ENCODE data around the gene NT5C3A. TPM values are rescaled to one million over a fixed set of nuclear protein-coding genes. Genes with fewer than 3 reads are reported as not detected.
"Not testable (repeated sequence)": the region's sequence is repeated elsewhere in the genome, so short reads cannot be mapped to it uniquely, and the experiment has no call there.

Gene NT5C3A
- total and polyA plus RNA-seq, 2 experiments from 2014 or later, result 22.5 to 40.4 TPM

DNA sequence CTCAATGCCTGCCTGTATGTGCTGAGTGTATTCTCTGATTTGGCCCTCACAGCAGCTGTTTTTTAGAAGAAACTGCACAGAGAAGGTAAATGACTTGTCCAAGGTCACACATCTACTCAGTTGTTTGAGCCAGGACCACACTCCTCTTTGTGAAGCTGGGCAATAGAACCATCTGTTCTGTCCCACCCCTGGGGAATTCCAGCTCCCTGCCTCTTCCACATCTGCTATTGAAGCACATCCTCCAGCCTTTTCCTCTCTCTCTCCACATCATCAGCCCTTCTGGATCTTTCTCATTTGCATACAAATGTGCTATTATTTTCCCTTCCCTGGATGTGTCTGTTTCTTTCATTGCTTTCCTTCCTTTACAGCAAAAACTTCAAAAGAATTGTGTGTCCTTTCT is 59.5 kb downstream of the NT5C3A start:
- H3K79me2 ChIP-seq (ENCODE audit: insufficient read depth); H3K4me3 ChIP-seq; H4K20me1 ChIP-seq (ENCODE audit: insufficient read depth); H2AFZ ChIP-seq; H3K9me3 ChIP-seq (ENCODE audit: low read depth); H3K27ac ChIP-seq; in situ Hi-C loops (cut with MboI); H3K27me3 ChIP-seq (replicated peaks; ENCODE audit: insufficient read depth); H3K9ac ChIP-seq; H3K4me2 ChIP-seq (ENCODE audit: unreplicated experiment); H3K9me2 ChIP-seq (ENCODE audit: insufficient read depth); DNase-seq: not testable (repeated sequence)
- Histone ChIP-seq H3K36me3 (ENCODE audit: low read depth) (peaks cover 12% of the 10 kb centered on the region; the same call in 1 of the 2 replicates), H3K4me1 (ENCODE audit: insufficient read depth) (peaks cover 10% of the 10 kb centered on the region), H3F3A (ENCODE audit: insufficient read depth) (peaks cover 16% of the 10 kb centered on the region; the same call in 1 of the 2 replicates)

DNA sequence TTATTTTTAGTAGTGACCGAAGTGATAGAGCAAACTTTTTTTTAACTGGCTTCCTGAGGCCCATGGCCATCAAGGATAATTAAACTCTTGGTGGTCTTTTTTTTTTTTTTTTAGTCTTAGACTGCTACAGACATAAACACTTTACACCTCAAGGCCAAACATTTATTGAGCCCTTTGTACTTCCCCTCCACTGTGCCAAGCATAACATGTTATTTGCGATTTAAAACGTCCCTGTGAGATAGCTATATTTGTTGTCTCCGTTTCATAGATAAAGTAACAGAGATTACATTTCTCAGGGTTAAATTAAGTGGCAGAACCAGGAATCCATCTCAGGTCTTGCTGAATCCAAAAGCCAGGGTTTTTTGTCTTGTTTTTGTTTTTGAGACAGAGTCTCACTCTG is 63.2 kb downstream of the NT5C3A start:
- H4K20me1 ChIP-seq (ENCODE audit: insufficient read depth); in situ Hi-C loops (cut with MboI): not testable (repeated sequence)
- H3K27ac ChIP-seq, result peak overlapping the region; percentile 98

DNA sequence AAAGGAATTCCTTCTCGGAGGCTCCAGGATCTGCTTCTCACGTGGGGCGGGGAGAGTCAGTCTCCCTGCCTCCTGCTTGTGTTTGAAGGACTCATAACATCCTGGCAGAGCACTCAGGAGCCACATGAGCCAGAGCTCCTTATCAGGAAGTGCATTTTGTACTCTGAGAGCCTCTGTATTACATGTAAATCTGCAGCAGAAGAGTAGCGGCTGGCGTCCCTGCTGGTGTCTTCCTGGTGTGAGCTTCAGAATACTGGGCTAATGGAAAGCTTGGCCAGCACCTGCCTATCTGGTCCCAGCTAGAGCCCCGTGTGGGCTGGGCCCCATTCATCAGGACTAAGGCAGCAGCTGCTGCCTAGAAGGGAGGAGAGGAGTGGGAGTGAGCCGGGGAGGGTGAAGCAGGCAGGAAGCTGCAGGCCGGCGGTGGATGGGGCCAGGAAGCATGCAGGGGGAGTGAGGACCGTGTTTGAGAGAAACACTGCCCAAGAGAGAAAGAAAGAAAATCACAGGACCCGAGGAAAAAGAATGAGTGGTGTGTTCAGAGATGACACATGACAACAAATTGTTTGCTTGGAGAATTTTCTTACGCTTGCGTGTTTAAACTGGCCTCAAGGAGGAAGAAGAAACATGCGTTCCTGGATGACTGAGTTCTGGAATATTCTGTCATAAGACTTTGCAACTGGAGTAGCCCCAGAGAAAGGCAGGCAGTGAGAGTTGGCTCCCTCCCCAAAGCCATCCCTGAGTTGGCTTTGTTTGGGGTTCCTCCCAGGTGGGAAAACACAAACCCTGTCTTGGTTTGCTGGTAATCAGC is 64.0 kb downstream of the NT5C3A start:
- peaks cover 18% of the 10 kb centered on the region for H3K4me1 ChIP-seq (ENCODE audit: insufficient read depth)
- peak overlapping the region; percentile 50 for H3K4me3 ChIP-seq
- 4 to 9% methylated on average over 14 of the region's 14 CpGs for WGBS, 2 experiments (ENCODE audit: low coverage in 1 of 2, low lambda C conversion rate in 2 of 2, missing lambda C conversion rate in 2 of 2)
- H3K4me2 ChIP-seq (ENCODE audit: unreplicated experiment), result peak overlapping the region; percentile 78
- in situ Hi-C loops (cut with MboI); H3K9me2 ChIP-seq (ENCODE audit: insufficient read depth); H4K20me1 ChIP-seq (ENCODE audit: insufficient read depth); H3K79me2 ChIP-seq (ENCODE audit: insufficient read depth); H3K36me3 ChIP-seq (ENCODE audit: low read depth); H3K9me3 ChIP-seq (ENCODE audit: low read depth); H3K27me3 ChIP-seq (replicated peaks; ENCODE audit: insufficient read depth); H2AFZ ChIP-seq: not testable (repeated sequence)
- peak overlapping the region; percentile 98 for H3K27ac ChIP-seq
- peaks cover 26% of the 10 kb centered on the region for H3F3A ChIP-seq (ENCODE audit: insufficient read depth)
- DNase-seq, result peak; percentile 87
- H3K9ac ChIP-seq, result peak overlapping the region; percentile 85

More for the DNA sequence above, 63.2 kb downstream of the NT5C3A start:
- H3K79me2 ChIP-seq (ENCODE audit: insufficient read depth); H2AFZ ChIP-seq; H3K4me3 ChIP-seq; H3K27me3 ChIP-seq (replicated peaks; ENCODE audit: insufficient read depth); H3K4me2 ChIP-seq (ENCODE audit: unreplicated experiment); H3K9me2 ChIP-seq (ENCODE audit: insufficient read depth); DNase-seq; H3K36me3 ChIP-seq (ENCODE audit: low read depth); H3K9me3 ChIP-seq (ENCODE audit: low read depth): not testable (repeated sequence)
- Histone ChIP-seq H3K9ac (peak overlapping the region; percentile 85; the same call in 1 of the 2 replicates), H3K4me1 (ENCODE audit: insufficient read depth) (peaks cover 18% of the 10 kb centered on the region), H3F3A (ENCODE audit: insufficient read depth) (peaks cover 26% of the 10 kb centered on the region)
- WGBS, 2 experiments (ENCODE audit: low coverage in 1 of 2, low lambda C conversion rate in 2 of 2, missing lambda C conversion rate in 2 of 2), result 96 to 97% methylated on average over 4 of the region's 4 CpGs

DNA sequence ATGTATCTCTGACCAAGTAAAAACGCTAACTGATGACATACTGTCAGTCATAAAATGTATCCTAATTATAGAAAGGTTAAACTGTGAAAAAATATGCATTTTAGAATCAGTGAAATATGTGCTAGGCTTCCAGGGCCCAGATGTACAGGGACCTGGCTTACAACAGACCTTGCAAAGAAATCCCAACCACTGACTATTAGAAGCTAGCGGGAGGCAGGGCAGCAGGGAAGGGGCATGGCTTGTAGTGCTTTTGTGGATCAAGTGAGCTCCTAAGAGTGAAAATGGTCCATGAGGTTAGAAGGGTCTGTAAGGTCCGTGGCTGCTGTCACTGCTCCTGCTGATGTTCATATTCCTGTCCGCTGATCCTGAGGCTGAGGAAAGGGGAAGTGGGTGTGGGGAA is 64.6 kb downstream of the NT5C3A start:
- H3K9me2 ChIP-seq (ENCODE audit: insufficient read depth); H3K79me2 ChIP-seq (ENCODE audit: insufficient read depth); in situ Hi-C loops (cut with MboI); H3K27me3 ChIP-seq (replicated peaks; ENCODE audit: insufficient read depth); H4K20me1 ChIP-seq (ENCODE audit: insufficient read depth); H3K36me3 ChIP-seq (ENCODE audit: low read depth); H3K9me3 ChIP-seq (ENCODE audit: low read depth); H2AFZ ChIP-seq: not testable (repeated sequence)
- H3K4me1 ChIP-seq (ENCODE audit: insufficient read depth), result peaks cover 18% of the 10 kb centered on the region
- peak; percentile 30 for DNase-seq
- peak overlapping the region; percentile 78 for H3K4me2 ChIP-seq (ENCODE audit: unreplicated experiment)
- H3K9ac ChIP-seq, result peak overlapping the region; percentile 85
- peaks cover 26% of the 10 kb centered on the region for H3F3A ChIP-seq (ENCODE audit: insufficient read depth)
- H3K27ac ChIP-seq, result peak overlapping the region; percentile 98
- peak overlapping the region; percentile 50; the same call in 1 of the 2 replicates for H3K4me3 ChIP-seq
- WGBS, 2 experiments (ENCODE audit: low coverage in 1 of 2, low lambda C conversion rate in 2 of 2, missing lambda C conversion rate in 2 of 2), result 25 to 49% methylated on average over 2 to 4 of the region's 4 CpGs

DNA sequence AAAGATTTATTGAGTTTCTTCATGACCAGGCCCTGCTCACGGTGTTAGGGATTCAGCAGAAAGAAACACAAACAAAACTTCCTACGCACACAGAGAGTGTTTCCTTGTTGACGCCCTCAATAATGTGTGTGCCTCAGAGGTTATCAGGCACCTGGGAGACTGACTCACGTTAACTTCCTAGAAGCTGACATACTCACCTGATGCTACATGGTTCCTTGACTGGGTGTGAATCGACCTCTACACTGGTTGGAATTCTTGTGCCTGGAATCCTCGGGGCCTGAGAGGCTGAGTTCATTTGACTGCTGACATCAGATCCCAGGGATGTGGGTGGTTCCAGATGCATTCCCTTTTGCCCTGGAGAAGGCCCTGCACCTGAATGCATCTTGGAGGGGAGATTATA is 69.8 kb downstream of the NT5C3A start:
- H3K36me3 ChIP-seq (ENCODE audit: low read depth), result peaks cover 16% of the 10 kb centered on the region
- H3K27me3 ChIP-seq (replicated peaks; ENCODE audit: insufficient read depth); H3K4me3 ChIP-seq; H3K27ac ChIP-seq; H3K4me2 ChIP-seq (ENCODE audit: unreplicated experiment); in situ Hi-C loops (cut with MboI); H3K9me2 ChIP-seq (ENCODE audit: insufficient read depth); DNase-seq; H3K9me3 ChIP-seq (ENCODE audit: low read depth); H4K20me1 ChIP-seq (ENCODE audit: insufficient read depth); H3K9ac ChIP-seq; H3K79me2 ChIP-seq (ENCODE audit: insufficient read depth); H2AFZ ChIP-seq: not testable (repeated sequence)
- peaks cover 28% of the 10 kb centered on the region for H3K4me1 ChIP-seq (ENCODE audit: insufficient read depth)
- 88 to 89% methylated on average over 6 of the region's 6 CpGs for WGBS, 2 experiments (ENCODE audit: low coverage in 1 of 2, low lambda C conversion rate in 2 of 2, missing lambda C conversion rate in 2 of 2)
- peaks cover 29% of the 10 kb centered on the region for H3F3A ChIP-seq (ENCODE audit: insufficient read depth)

DNA sequence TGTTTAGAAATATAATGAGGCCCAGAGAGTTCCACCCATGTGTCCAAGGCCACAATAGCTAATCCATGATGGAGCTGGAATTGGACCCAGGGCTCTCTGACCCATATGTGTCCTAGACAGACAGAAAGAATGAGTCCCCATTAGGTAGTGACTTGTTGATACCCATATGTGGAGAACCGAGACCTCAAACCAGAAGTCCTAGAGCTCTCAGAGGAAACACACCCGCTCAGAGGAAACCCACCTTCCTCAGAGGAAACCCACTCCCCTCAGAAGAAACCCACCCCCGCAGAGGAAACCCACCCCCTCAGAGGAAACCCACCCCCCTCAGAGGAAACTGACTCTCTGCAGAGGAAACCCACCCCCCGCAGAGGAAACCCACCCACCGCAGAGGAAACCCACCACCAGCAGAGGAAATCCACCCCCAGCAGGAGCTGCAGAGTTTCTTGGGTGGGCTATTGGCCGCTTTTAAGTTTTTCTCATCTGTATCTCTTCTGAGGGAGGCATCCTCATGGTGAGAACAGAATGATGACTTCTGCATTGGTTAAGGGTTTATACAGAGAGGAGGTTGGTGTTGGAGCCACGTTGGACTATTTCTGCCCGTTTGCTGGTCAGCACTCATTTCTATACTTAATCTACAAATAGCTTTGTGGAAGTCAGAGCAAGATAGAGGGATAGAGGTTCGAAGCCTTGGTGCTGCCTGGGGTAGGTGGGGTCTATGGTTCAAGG is 70.4 kb downstream of the NT5C3A start:
- H3F3A ChIP-seq (ENCODE audit: insufficient read depth), result peaks cover 23% of the 10 kb centered on the region
- in situ Hi-C loops (cut with MboI), result not testable (repeated sequence)

DNA sequence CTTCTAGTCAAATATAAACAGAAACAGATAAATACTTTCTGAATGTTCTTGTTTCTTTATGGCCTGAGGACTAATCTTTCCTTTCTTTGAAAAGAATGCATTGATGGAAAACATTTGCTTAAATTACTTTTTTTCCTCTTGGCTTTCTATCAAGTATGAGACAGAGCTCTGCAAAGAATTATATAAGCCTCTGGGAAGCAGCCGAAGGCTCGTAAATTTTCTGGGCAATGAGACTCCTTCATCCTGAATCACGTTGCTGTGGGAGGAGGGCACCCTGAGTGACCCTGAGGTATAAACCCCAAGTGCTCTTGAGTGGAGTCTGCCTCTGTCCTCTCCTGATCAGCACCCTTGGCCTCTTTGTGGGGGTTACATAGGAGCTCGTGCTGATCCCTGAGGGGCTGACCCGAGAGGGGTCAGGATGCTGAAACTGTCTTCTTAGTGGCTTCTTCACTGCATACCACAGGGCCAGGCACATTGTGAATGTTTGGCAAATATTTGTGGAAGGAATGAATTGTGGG is 71.4 kb downstream of the NT5C3A start:
- Histone ChIP-seq H3K9ac (peak overlapping the region; percentile 40; the same call in 1 of the 2 replicates), H3K4me2 (ENCODE audit: unreplicated experiment) (peak overlapping the region; percentile 58), H3K4me1 (ENCODE audit: insufficient read depth) (peaks cover 25% of the 10 kb centered on the region), H3F3A (ENCODE audit: insufficient read depth) (peaks cover 23% of the 10 kb centered on the region), H3K27ac (peak overlapping the region; percentile 81), H3K36me3 (ENCODE audit: low read depth) (peaks cover 16% of the 10 kb centered on the region)
- peak; percentile 75 for DNase-seq
- H3K9me3 ChIP-seq (ENCODE audit: low read depth); H3K4me3 ChIP-seq; H3K79me2 ChIP-seq (ENCODE audit: insufficient read depth); H3K9me2 ChIP-seq (ENCODE audit: insufficient read depth); H2AFZ ChIP-seq; H3K27me3 ChIP-seq (replicated peaks; ENCODE audit: insufficient read depth); in situ Hi-C loops (cut with MboI); H4K20me1 ChIP-seq (ENCODE audit: insufficient read depth): not testable (repeated sequence)
- 0 to 4% methylated on average over 4 of the region's 5 CpGs for WGBS, 2 experiments (ENCODE audit: low coverage in 1 of 2, low lambda C conversion rate in 2 of 2, missing lambda C conversion rate in 2 of 2)

More for the DNA sequence above, 70.4 kb downstream of the NT5C3A start:
- H3K9ac ChIP-seq; H3K9me3 ChIP-seq (ENCODE audit: low read depth); H3K27me3 ChIP-seq (replicated peaks; ENCODE audit: insufficient read depth); H3K4me3 ChIP-seq; H3K9me2 ChIP-seq (ENCODE audit: insufficient read depth); H4K20me1 ChIP-seq (ENCODE audit: insufficient read depth); H3K4me2 ChIP-seq (ENCODE audit: unreplicated experiment); H3K79me2 ChIP-seq (ENCODE audit: insufficient read depth); H3K27ac ChIP-seq; DNase-seq; H2AFZ ChIP-seq: not testable (repeated sequence)
- Histone ChIP-seq H3K36me3 (ENCODE audit: low read depth) (peaks cover 16% of the 10 kb centered on the region), H3K4me1 (ENCODE audit: insufficient read depth) (peaks cover 25% of the 10 kb centered on the region)
- WGBS, 2 experiments (ENCODE audit: low coverage in 1 of 2, low lambda C conversion rate in 2 of 2, missing lambda C conversion rate in 2 of 2), result 90 to 93% methylated on average over 7 to 9 of the region's 9 CpGs
